NCI-H187 treated with DMSO at 0.1 percent for 48 hours (cell line): Measurements from ENCODE around the gene CMIP.

Experiments
- DNase-seq: peaks from one replicate; lab custom pipeline; 2025; lab: John Stamatoyannopoulos, UW

CMIP gene

GRCh38 chr16:81462683-81463082 lies 18.1 kb downstream of the CMIP start:
- no peak for DNase-seq

- DNase-seq = no peak
These were observed 18.8 kb downstream of the CMIP start for GRCh38 chr16:81463296-81463890.

- no peak for DNase-seq
These were observed 19.7 kb downstream of the CMIP start for GRCh38 chr16:81464279-81464678.

- DNase-seq = no peak
These were observed 20.9 kb downstream of the CMIP start for GRCh38 chr16:81465375-81465943.

- no peak for DNase-seq
These were observed 21.9 kb downstream of the CMIP start for GRCh38 chr16:81466356-81466980.

- no peak for DNase-seq
These were observed 22.5 kb downstream of the CMIP start for GRCh38 chr16:81467072-81467471.

- no peak for DNase-seq
These were observed 23.2 kb downstream of the CMIP start for GRCh38 chr16:81467815-81468214.

- no peak for DNase-seq
These were observed 23.8 kb downstream of the CMIP start for GRCh38 chr16:81468269-81468902.

- no peak for DNase-seq
These were observed 24.6 kb downstream of the CMIP start for GRCh38 chr16:81469183-81469677.

GRCh38 chr16:81469710-81470535 lies 25.3 kb downstream of the CMIP start:
- no peak for DNase-seq

GRCh38 chr16:81470796-81471636 lies 26.4 kb downstream of the CMIP start:
- no peak for DNase-seq

- no peak for DNase-seq
These were observed 27.3 kb downstream of the CMIP start for GRCh38 chr16:81471882-81472281.

- DNase-seq = no peak
These were observed 27.8 kb downstream of the CMIP start for GRCh38 chr16:81472391-81472790.

- no peak for DNase-seq
These were observed 28.5 kb downstream of the CMIP start for GRCh38 chr16:81473066-81473488.

- no peak for DNase-seq
These were observed 28.9 kb downstream of the CMIP start for GRCh38 chr16:81473558-81473957.

GRCh38 chr16:81473969-81474959 lies 29.7 kb downstream of the CMIP start:
- no peak for DNase-seq

GRCh38 chr16:81477697-81478693 lies 33.4 kb downstream of the CMIP start:
- DNase-seq = no peak

- DNase-seq = no peak
These were observed 34.4 kb downstream of the CMIP start for GRCh38 chr16:81478876-81479511.
